KG1 (cell line): ENCODE results near the gene CCDC17.

Source experiments
- DNase-seq: peaks from one replicate; lab custom pipeline; 2025; lab: John Stamatoyannopoulos, UW

Gene CCDC17

DNA sequence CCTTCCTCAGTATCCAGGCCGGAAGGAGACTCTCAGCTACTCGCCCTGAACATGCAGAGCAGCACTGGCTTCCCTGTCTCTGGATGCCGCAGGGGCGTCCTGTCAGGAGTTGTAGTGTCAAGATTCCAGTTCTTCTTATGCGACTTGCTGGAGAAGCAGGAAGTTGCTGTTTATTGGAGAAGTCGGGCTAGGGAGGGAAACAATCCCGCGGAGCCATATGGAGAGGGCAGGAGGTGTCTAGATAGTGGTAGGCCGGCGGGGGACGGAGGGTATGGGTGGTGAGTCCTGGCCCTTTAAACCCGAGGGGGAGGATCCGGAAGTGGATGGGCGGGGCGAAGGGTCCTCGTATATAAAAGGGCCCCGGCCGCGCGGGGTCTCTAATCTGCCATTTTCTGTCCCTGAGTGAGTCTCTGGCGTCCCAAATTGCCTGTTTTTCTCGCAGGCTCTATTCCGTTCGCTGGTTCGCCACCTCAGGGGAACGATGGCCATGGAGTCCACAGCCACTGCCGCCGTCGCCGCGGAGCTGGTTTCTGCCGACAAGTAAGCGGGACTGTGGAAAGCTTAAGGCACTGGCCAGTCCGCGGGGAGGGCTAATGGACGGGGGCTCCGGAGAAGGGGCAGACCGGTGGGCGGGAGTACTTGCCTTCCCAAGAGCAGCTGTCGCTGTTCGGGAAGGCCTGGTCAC, 40.0 kb downstream of the CCDC17 start, which contains the start of gene NASP:
Gene NASP, plus strand, starts transcription at position 376 of the 685 bp plus-strand sequence. Its CDS starts 106 bp downstream, at position 482.
- peak; percentile 85 for DNase-seq

DNA sequence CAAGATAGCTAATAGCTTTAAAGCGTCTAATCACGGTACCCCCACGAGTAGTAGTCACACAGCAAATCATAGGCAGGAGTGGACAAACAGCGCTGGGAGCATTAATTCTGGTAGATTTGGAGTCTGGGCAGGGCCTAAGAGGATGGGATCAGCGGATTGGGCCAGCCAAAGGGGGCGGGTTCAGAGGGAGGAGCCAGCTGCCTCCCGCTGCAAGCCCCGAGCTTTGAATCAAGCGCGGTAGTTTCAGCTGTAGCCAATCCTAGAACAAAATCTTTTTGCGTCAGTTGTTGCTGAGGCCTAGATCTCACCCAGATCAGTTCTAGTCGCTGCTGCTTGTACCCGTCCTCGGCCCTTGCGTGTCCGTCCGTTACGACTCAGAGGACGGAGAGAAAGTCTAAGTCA, 40.6 kb downstream of the CCDC17 start:
- peak; percentile 98 for DNase-seq

- no peak for DNase-seq
These were observed 49.7 kb downstream of the CCDC17 start for GRCh38 chr1:45574105-45574626.

DNA sequence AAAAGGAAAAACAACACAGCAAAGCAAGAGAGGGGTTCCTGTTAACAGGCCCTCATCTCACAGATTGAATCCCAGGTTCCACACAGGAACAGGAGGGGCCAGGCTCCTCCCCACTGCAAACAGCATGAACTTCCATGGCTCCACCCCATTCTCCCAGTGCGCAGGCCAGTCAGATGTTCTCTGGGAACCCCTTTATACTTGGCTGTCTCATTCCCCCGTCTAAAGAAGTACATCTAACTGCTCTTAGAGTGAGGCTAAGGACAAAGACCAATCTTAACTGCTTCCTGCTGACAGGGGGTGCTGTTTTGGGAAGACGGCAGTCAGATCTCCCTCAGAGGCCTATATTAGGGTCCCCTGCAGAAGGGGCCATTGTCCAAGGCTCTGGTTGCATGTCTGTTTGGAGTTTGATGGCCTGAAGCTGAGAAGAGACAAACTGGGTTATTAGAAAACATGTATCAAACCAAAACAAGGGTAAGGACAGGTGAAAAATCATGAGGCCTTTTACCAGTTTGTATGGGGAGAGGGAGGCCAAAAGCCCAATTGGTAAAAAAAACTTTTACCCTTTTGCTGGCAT, 50.5 kb downstream of the CCDC17 start:
- no peak for DNase-seq

DNA sequence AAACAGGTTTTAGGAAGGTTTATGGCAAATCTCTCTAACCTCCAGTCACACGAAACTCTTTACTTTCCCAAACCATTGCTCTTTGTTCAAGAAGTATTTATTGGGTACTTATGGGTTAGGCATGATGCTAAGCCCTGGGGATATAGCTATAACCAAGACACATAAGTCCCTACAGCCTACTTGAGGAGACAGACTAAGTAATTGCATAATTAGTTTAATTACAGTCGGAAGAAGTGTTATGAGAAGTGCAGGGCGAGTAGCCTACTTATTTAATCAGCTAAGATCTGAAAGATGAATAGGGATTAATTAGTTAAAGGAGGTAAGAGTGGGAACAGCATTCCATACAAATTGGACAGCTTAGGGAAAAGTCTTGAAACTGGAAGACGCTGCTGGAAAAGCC, 53.2 kb downstream of the CCDC17 start:
- DNase-seq: no peak
